ENCODE measurements around the gene SPRR1A. TPM values are rescaled to one million over a fixed set of nuclear protein-coding genes. Genes with fewer than 3 reads are reported as not detected.

The SPRR1A gene
- total and polyA plus RNA-seq, 12 donors = not detected

- H3K27me3 ChIP-seq = peaks cover 0 to 3% (median 0%) of the 10 kb centered on the region in 7 donors
- H3K36me3 ChIP-seq = no peaks in the 10 kb centered on the region
- TF ChIP-seq CTCF (IDR thresholded peaks at IDR 0.05) = no peak
- 58 to 63% methylated on average over 10 of the region's 10 CpGs for WGBS, 2 donors
- ATAC-seq = no peak
- no peak overlapping the region for H3K27ac ChIP-seq
- no peak for DNase-seq
- intact Hi-C loops (cut with DNase I) = no loop called here
- no peak overlapping the region for H3K4me3 ChIP-seq
- H3K4me1 ChIP-seq = no peaks in the 10 kb centered on the region
- peaks cover 0 to 2% (median 0%) of the 10 kb centered on the region in 11 donors for H3K9me3 ChIP-seq
Measured at GRCh38 chr1:152960452-152961044, 23.3 kb upstream of the SPRR1A start.

GRCh38 chr1:152961226-152961891, 22.5 kb upstream of the SPRR1A start:
- Histone ChIP-seq H3K4me3 (no peak overlapping the region), H3K36me3 (no peaks in the 10 kb centered on the region), H3K4me1 (no peaks in the 10 kb centered on the region), H3K27me3 (peaks cover 0 to 4% (median 0%) of the 10 kb centered on the region in 7 donors), H3K9me3 (peaks cover 0 to 2% (median 0%) of the 10 kb centered on the region in 11 donors), H3K27ac (no peak overlapping the region)
- 74 to 77% methylated on average over 7 of the region's 7 CpGs for WGBS, 2 donors
- TF ChIP-seq CTCF (IDR thresholded peaks at IDR 0.05) = no peak
- DNase-seq = no peak
- intact Hi-C loops (cut with DNase I) = no loop called here
- ATAC-seq = no peak

GRCh38 chr1:152962876-152963415, 20.9 kb upstream of the SPRR1A start:
- WGBS, 2 donors = 67 to 74% methylated on average over 2 of the region's 2 CpGs
- H3K27me3 ChIP-seq = peaks cover 0 to 7% (median 3%) of the 10 kb centered on the region in 7 donors
- no peak overlapping the region for H3K27ac ChIP-seq
- ATAC-seq = no peak
- no peak for DNase-seq
- intact Hi-C loops (cut with DNase I) = no loop called here
- no peaks in the 10 kb centered on the region for H3K4me1 ChIP-seq
- TF ChIP-seq CTCF (IDR thresholded peaks at IDR 0.05) = no peak
- H3K9me3 ChIP-seq = peaks cover 0 to 2% (median 0%) of the 10 kb centered on the region in 11 donors
- no peak overlapping the region for H3K4me3 ChIP-seq
- H3K36me3 ChIP-seq = no peaks in the 10 kb centered on the region

- WGBS, 2 donors = 67 to 79% methylated on average over 1 of the region's 1 CpG
- no peak for TF ChIP-seq CTCF (IDR thresholded peaks at IDR 0.05)
- H3K4me1 ChIP-seq = no peaks in the 10 kb centered on the region
- peaks cover 0 to 7% (median 3%) of the 10 kb centered on the region in 7 donors for H3K27me3 ChIP-seq
- DNase-seq = no peak
- no peaks in the 10 kb centered on the region for H3K36me3 ChIP-seq
- no peak for ATAC-seq
- H3K27ac ChIP-seq = no peak overlapping the region
- intact Hi-C loops (cut with DNase I) = no loop called here
- no peak overlapping the region for H3K4me3 ChIP-seq
- H3K9me3 ChIP-seq = peaks cover 0 to 2% (median 0%) of the 10 kb centered on the region in 11 donors
Measured at GRCh38 chr1:152964536-152964935, 19.3 kb upstream of the SPRR1A start.
